GM12892 (cell line): ENCODE results near the gene TBPL1.

ENCODE experiments used
- DNase-seq: peaks from one replicate; pipeline ENCODE4 v3.0.0; 2011; ENCODE audit not compliant: insufficient read length
- FAIRE-seq: peaks from 2 replicates; lab custom pipeline; 2011; peaks lifted over from hg19 to GRCh38; lab: Jason Lieb, UNC
- POLR2A ChIP-seq: IDR thresholded peaks from 2 replicates; pipeline ENCODE4 v1.6.1; 2011; ENCODE audit warnings: low read depth, low read length, control low read depth
- POLR2AphosphoS5 ChIP-seq: IDR thresholded peaks from 2 replicates; pipeline ENCODE4 v1.6.1; 2011; ENCODE audit warnings: low read depth, low read length, control low read depth
- TAF1 ChIP-seq: IDR thresholded peaks from 2 replicates; pipeline ENCODE4 v1.6.1; 2011; ENCODE audit warnings: low read depth, mild to moderate bottlenecking, control low read depth, low read length, borderline replicate concordance

Gene TBPL1

DNA sequence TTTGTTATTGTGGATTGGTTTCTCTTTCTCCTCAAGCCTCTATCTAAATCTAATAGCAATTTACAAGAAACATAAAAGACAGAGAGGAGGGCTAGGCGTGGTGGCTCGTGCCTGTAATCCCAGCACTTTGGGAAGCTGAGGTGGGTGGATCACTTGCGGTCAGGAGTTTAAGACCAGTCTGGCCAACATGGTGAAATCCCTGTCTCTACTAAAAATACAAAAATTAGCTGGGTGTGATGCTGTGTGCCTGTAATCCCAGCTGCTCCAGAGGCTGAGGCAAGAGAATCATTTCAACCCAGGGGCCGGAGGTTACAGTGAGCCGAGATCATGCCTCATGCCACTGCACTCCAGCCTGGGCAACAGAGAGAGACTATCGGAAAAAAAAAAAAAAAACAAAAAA lies 52.8 kb downstream of the TBPL1 start:
- FAIRE-seq: no peak
- TF ChIP-seq TAF1 (no peak), POLR2A (no peak), POLR2AphosphoS5 (no peak)
- no peak for DNase-seq

DNA sequence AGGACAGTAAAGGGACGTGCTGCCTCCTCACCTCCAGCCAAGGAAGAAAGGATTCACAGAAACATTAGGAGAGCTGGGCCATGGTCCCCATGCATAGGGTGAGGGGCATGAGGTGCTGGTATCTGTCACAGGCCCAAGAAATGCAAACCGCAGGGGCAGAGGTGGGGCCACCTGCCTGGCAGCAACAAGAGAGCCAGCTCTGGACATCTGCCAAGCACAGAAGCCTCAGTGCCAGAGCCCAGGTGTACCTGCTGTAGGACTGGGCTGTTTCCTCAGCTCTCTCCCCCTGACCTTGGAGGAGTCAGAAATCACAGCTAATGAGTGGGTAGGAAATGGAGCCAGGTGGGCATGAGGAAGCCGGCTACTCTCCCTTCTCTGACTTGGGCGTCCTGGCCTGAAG lies 54.1 kb downstream of the TBPL1 start:
- DNase-seq: no peak
- TF ChIP-seq POLR2A (no peak), TAF1 (no peak), POLR2AphosphoS5 (no peak)
- no peak for FAIRE-seq

DNA sequence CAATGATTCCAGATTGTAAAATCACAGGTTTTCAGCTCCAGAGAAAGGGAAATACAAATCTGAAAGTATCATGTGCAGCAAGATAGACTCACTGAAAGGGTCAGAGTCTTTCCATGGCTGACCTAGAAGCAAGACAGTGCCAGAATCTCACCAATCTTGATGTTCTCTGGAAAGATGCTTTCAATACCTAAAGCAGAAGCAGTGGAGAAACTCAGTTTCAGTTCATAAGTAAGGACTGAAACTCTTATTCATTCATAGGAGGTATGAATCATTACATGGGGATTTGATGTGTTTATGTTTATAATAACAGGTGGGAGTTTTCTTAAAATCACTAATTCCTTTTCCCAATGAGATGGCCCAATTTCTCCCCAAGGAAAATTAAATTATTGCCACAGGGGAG lies 56.9 kb downstream of the TBPL1 start:
- FAIRE-seq (no peak), DNase-seq (no peak)
- TF ChIP-seq POLR2AphosphoS5: no peak
- TF ChIP-seq TAF1: no peak
- no peak for TF ChIP-seq POLR2A

DNA sequence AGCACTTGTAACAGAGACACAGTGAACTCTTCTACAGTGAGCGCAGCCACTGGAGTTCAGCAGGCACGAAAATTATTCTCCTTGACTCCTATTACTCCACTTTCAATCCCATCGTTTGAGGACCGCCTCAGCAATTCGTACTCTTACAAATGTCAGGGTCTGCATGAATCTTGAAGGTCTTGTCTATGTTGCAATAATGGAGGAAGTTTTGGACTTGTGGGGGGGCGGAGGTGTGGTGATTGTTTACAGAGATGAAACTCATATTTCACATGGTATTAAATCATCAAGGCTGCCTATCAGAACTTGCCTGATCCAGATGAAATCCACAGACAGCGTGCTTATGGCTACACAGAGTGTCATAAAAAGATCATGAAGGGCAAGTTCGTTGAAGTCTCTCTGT lies 57.4 kb downstream of the TBPL1 start:
- TF ChIP-seq TAF1: no peak
- FAIRE-seq: no peak
- DNase-seq: no peak

DNA sequence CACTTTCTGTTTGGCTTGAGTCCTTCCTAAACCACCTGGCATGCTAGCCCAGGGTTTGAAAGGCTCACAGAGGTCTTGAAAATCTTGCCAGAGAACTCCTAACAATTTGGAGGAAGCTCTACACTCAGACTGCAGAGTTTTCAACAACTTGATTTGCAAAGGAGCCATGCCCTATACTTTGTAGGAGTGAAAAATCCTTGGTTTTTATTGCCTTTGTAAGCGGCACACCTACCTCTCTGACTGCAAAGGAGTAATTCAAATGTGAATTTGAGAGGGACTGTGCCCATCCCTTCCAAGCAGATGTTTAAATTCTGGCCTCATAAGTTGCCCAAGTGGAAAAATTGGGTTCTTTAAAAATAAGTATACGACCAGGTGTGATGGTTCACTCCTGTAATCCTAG lies 58.0 kb downstream of the TBPL1 start:
- no peak for TF ChIP-seq TAF1
- FAIRE-seq: no peak
- DNase-seq: no peak

DNA sequence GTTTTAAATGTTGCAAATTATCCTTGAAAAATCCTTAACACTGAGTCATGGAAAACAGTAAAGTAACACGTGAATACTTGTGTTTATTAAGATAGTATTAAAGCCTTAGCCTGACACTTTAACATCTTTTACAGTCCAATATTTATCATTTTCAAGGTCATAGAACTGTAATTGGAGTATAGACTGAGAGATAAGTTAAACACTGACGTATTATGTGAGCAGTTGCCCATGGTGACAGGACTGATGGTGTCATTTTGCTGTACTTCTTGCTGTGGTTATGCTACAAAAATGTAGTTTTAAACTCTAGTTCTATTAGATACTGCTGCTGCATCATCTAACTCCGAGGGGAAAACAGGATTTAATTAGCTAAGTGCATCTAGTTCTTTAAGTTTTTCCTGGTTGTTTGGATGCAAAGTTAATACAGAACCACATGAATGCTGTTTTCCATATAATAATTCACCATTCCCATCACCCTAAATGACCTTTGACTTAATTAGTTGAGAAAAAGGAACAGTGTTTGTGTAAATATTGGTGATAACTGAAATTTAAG lies 61.6 kb downstream of the TBPL1 start:
- TF ChIP-seq POLR2AphosphoS5 (no peak), TAF1 (no peak), POLR2A (no peak)
- no peak for DNase-seq
- FAIRE-seq: no peak

DNA sequence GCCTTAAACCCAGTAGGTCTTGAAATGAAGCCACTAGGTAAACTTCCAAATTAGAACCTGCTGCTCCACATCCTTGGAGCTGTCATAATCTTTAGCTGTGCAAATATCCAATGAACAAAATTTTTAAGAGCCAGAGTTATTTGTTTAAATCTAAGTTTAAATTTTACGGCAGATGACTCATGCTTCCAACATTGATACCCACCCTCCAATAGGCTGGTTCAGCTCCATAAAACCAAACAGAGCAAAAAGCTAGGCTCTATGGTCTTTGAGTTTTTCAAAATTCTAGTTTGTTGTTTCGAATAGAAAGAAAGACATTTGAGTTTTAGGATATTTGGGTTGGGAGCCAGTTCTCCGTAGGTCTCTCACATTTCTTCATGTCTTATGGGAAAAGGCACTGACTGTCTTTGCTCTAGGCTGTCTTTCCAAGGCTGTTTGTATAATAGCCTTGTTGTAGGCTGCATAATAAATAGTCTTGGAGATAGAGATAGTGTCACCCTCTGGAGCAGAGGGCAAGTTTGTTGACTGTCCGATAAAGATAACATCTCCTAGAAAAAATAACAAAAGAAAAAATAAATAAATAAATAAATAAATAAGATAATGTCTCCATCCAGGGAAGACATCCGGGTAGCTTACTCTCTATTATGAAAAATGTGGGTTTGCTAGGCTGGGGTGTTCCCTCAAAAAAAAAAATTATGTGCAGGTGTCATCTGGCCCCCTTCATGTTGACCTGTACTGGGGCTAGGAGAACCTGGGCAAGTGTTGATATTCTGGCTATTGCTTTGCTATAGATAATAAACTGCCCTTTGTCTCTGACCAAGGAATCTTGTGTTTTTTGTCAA lies 62.9 kb downstream of the TBPL1 start:
- no peak for DNase-seq
- no peak for FAIRE-seq
- TF ChIP-seq POLR2AphosphoS5: no peak
- TF ChIP-seq TAF1: no peak
- TF ChIP-seq POLR2A: no peak

DNA sequence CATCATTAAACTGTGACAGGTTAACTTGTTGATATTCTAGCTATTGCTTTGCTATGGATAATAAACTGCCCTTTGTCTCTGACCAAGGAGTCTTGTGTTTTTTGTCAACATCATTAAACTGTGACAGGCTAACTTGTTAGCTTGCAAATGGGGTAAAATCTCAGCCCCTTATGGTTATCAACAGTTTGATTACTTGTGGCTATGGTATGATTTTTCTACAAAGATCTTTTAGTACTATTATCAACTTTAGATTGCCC lies 63.5 kb downstream of the TBPL1 start:
- FAIRE-seq (no peak), DNase-seq (no peak)
- TF ChIP-seq POLR2AphosphoS5: no peak
- TF ChIP-seq POLR2A: no peak
- TF ChIP-seq TAF1: no peak

DNA sequence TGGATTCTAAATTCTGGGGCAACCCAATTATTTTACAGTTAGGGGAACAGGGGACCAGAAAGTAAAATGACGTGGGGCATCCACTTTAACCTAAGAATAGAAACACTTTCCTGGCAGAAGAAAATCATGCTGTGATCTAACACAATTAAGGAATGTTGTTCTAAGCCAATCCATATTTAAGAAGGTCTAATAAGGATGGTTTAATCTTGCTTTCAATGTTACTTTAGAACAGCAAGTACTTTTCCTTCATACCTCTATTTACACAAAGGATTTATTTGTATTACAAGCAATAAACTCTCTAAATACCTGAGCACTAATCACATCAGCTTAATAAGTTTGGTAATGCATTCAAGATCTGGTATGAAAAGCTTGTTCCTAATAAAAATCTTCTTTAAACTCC lies 67.0 kb downstream of the TBPL1 start:
- FAIRE-seq: no peak
- DNase-seq: no peak
- TF ChIP-seq TAF1 (no peak), POLR2AphosphoS5 (no peak), POLR2A (no peak)

DNA sequence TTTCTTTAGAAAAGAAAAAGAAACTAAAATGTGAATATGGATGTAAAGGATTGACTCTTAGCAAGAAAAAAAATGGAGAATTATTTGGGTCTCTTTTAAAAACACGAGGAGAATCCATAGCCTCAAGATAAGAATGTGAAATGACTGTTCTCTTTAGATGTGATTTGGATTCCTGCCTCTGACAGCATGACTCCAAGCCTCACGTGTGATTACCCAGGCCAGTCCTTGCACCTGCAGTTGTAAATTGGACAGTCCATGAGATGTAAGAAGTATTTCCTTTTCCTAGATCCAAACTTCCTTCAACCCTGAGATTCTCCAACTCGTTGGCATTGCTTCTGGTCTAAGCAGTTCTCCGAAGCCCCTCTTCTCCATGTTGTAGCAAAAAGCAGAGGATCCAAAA lies 67.5 kb downstream of the TBPL1 start:
- FAIRE-seq (peak; percentile 58), DNase-seq (no peak)
- TF ChIP-seq POLR2A (no peak), POLR2AphosphoS5 (no peak), TAF1 (no peak)

DNA sequence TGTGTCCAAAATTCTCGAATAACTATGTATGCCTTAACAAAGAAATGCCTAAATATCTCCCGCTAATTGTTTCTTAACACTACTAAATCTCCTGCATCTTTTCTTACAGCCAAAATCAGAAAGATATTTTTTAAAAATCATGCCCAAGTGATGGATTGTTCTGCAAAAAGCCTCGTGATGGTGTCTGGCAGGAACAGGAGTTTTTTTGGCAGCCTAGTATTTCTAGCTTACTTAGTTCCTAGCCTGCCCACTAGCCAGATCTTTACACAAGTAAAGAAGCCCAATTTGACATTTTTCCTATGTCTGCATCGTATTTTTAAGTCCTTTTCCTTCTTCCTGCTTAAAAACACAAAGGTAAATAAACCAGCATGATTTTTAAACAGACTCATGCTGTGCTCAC lies 67.9 kb downstream of the TBPL1 start:
- FAIRE-seq (no peak), DNase-seq (no peak)
- TF ChIP-seq TAF1 (no peak), POLR2A (no peak), POLR2AphosphoS5 (no peak)

DNA sequence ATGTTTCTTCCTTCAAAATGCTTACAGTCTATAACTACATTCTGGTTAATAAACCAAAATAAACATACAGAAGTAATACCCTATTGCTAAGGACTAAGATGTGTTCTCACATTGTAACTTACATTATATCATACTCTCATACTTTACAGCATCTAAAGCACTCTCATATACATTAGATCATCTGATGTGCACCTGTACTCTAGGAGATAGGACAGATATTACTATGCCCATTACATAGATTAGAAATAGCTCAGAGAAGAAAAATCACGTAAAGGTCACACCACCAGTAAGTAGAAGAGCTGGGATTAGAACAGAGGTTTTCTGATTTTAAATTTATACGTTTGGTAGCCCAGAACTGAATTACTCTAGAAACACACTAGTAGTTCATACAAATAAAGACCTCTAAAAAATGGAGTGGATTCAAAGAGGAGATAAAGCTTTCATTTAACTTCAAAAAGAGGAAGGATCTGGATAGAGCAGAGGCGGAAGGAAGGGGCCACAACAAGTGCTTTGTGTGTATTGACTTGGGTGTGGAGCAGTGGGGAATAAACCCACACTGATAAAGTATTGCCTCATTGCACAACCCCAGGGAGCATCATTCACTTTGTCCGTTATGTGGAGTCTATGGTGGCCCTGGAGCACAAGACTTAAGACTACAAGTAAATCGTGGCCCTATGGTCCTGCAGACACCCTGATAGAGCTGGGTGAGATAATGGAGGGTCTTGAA lies 68.5 kb downstream of the TBPL1 start:
- DNase-seq (no peak), FAIRE-seq (no peak)
- TF ChIP-seq POLR2A (no peak), TAF1 (no peak), POLR2AphosphoS5 (no peak)
